Heart right ventricle (tissue), 16 donors: ENCODE results near the gene CEP68. TPM values are rescaled to one million over a fixed set of nuclear protein-coding genes. Genes with fewer than 3 reads are reported as not detected.

Experiments
- ATAC-seq, 8 donors: fragments of 200-7000 bp; cut with Tn5 transposase; one replicate each; pipeline ENCODE4 v1.9.1; 2020; ENCODE audit warnings: mild to moderate bottlenecking in 8 of 8, moderate library complexity in 8 of 8, moderate number of reproducible peaks in 1 of 8
- DNase-seq, 2 donors: peaks; one replicate each; pipeline ENCODE4 v3.0.0-alpha.2; 2020
- H3K27ac ChIP-seq, 10 donors: fragments of 200-600 bp; sonication (generic) in 2 of 10; one replicate each; pipeline versions ENCODE4 v1.5.0 to v1.8.0; 2020 to 2022; ENCODE audit warnings: mild to moderate bottlenecking in 3 of 10
- H3K27me3 ChIP-seq, 7 donors: fragments of 200-600 bp; one replicate each; pipeline ENCODE4 v1.8.0; 2021 to 2022; ENCODE audit warnings: mild to moderate bottlenecking in 2 of 7
- H3K36me3 ChIP-seq, 9 donors: fragments of 200-600 bp; sonication (generic) in 1 of 9; one replicate each; pipeline versions ENCODE4 v1.5.0 to v1.8.0; 2020 to 2022; ENCODE audit warnings: mild to moderate bottlenecking in 2 of 9
- H3K4me1 ChIP-seq, 9 donors: fragments of 200-600 bp; sonication (generic) in 1 of 9; one replicate each; pipeline versions ENCODE4 v1.5.0 to v1.8.0; 2020 to 2022; ENCODE audit warnings: mild to moderate bottlenecking in 4 of 9
- H3K4me3 ChIP-seq, 10 donors: fragments of 200-600 bp; sonication (generic) in 2 of 10; one replicate each; pipeline versions ENCODE4 v1.5.0 to v1.8.0; 2020 to 2022; ENCODE audit warnings: mild to moderate bottlenecking in 7 of 10, moderate library complexity in 2 of 10
- H3K9me3 ChIP-seq, 11 donors: fragments of 200-600 bp in 10 of 11; sonication (generic) in 2 of 11; one replicate each; pipeline versions ENCODE4 v1.5.0 to v1.8.0; 2013 to 2022; ENCODE audit warnings: mild to moderate bottlenecking in 2 of 11, control low read depth in 1 of 11, moderate library complexity in 1 of 11
- CTCF ChIP-seq, 9 donors: fragments of 200-600 bp; sonication (generic) in 2 of 9; IDR thresholded peaks; one replicate each; pipeline versions ENCODE4 v1.5.0 to v1.8.0; 2021 to 2022; ENCODE audit warnings: antibody characterized with exemption in 9 of 9, mild to moderate bottlenecking in 5 of 9, moderate library complexity in 1 of 9
- WGBS, 2 donors: extraction: QIAGEN DNeasy Blood & Tissue Kit; methylation state at CpG; one replicate each; pipeline ENCODE4 v1.1.7; 2013; ENCODE audit warnings: inconsistent platforms in 1 of 2; 5-methylcytosine and 5-hydroxymethylcytosine counted together
- intact Hi-C, 10 donors: fragments of 100-400 bp; cut with DNase I; formaldehyde crosslinking; loops; one replicate each; pipeline versions ENCODE4 v1.11.1 to v1.14.2; 2022
- polyA plus RNA-seq, 2 donors: library from polyadenylated mRNA; stranded (reverse); fragments of 200-250 nt; gene quantifications; one replicate each; pipeline ENCODE4 v1.2.3, GENCODE V29; 2013
- total RNA-seq, 10 donors: library from RNA; stranded (reverse); fragmentation: NEBNext Ultra II Directional in 3 of 10; extraction: Animal tissue kit (Norgen Biotek cat#: 25700) in 3 of 10; gene quantifications; one replicate each; pipeline versions ENCODE4 v1.2.1 to v1.2.4, GENCODE V29; 2021 to 2023
- donor health status: Arrhythmogenic right ventricular cardiomyopathy.
- donor health status: ischemic (EF 13 %, LVEDD 7.1; RV severe dilation, severe dysfunction).
- donor health status: healthy with polysubstance abuse.
- donor health status: DM: no; HTN: yes; CAD: no.
- donor health status: DM: no; HTN: no; CAD: no.
- donor health status: ischemic (EF 25% LVEDD 6.9; RV normal size, moderate dysfunction).
- donor health status: ischemic (EF 25% LVEDD 5.7; RV mildly dilated, moderate dysfunction).
- donor health status: healthy.
- donor health status: DM: yes; HTN: yes; CAD: no.
- donor health status: Ischemic cardiomyopathy.
- donor health status: ischemic (EF 35%, LVEDD 5.7; RV mildly dilated, moderate dysfunction).
- donor health status: nonischemic (EF 11% LVEDD 7.7; RV severe dilation, severe dysfunction).
- donor health status: DM: yes; HTN: yes; CAD: no.
- donor health status: PGD.
- donor health status: ischemic (EF 29% LVEDD 5.4; RV normal size, mild dysfunction).
- donor health status: nonischemic (EF 23%, LVEDD 6.1; RV moderate dilation, normal function).

The CEP68 gene
- total and polyA plus RNA-seq, 12 donors: 4.3 to 28.4 (median 19.9) TPM

- ATAC-seq: no peak
- H3K9me3 ChIP-seq: no peaks in the 10 kb centered on the region
- peak overlapping the region in 2 of 10 donors; percentile 19 to 56 for H3K27ac ChIP-seq
- H3K4me3 ChIP-seq: no peak overlapping the region
- no peak for TF ChIP-seq CTCF (IDR thresholded peaks at IDR 0.05)
- H3K27me3 ChIP-seq: no peaks in the 10 kb centered on the region
- no peak for DNase-seq
- H3K4me1 ChIP-seq: peaks cover 17 to 100% (median 86%) of the 10 kb centered on the region in 9 donors
- WGBS, 2 donors: 94 to 98% methylated on average over 8 of the region's 8 CpGs
- intact Hi-C loops: loop anchor here in 8 of 10 donors (5.0 to 10.0 kb wide), 6 partner anchors 63 to 513 kb away; no protein-coding TSS in a partner anchor
- H3K36me3 ChIP-seq: no peaks in the 10 kb centered on the region
Measured at GRCh38 chr2:65061910-65062339, 5.7 kb downstream of the CEP68 start.

- Histone ChIP-seq H3K27ac (peak overlapping the region in 5 of 10 donors; percentile 11 to 56 (median 15)), H3K36me3 (peaks cover 0 to 2% (median 0%) of the 10 kb centered on the region in 9 donors), H3K4me3 (no peak overlapping the region), H3K4me1 (peaks cover 20 to 100% (median 86%) of the 10 kb centered on the region in 9 donors), H3K9me3 (no peaks in the 10 kb centered on the region), H3K27me3 (no peaks in the 10 kb centered on the region)
- intact Hi-C loops: loop anchor here in 8 of 10 donors (5.0 to 10.0 kb wide), 6 partner anchors 62 to 512 kb away; no protein-coding TSS in a partner anchor
- DNase-seq: no peak
- no peak for TF ChIP-seq CTCF (IDR thresholded peaks at IDR 0.05)
- 47 to 68% methylated on average over 13 of the region's 13 CpGs for WGBS, 2 donors
- ATAC-seq: peak in 3 of 8 donors; percentile 8 to 20 (median 12)
Measured at GRCh38 chr2:65062843-65063825, 6.9 kb downstream of the CEP68 start.

GRCh38 chr2:65064728-65065552, 8.7 kb downstream of the CEP68 start:
- DNase-seq: peak; percentile 53 to 62
- WGBS, 2 donors: 36 to 42% methylated on average over 14 of the region's 14 CpGs
- no peaks in the 10 kb centered on the region for H3K27me3 ChIP-seq
- H3K4me3 ChIP-seq: peak overlapping the region in 2 of 10 donors; percentile 10 to 12
- H3K36me3 ChIP-seq: peaks cover 0 to 14% (median 4%) of the 10 kb centered on the region in 9 donors
- peaks cover 29 to 100% (median 82%) of the 10 kb centered on the region in 9 donors for H3K4me1 ChIP-seq
- intact Hi-C loops: loop anchor here (2.0 to 10.0 kb wide), 10 partner anchors 60 to 510 kb away; partner anchors contain the start of gene RAB1A (in 1 of the 10)
- TF ChIP-seq CTCF (IDR thresholded peaks at IDR 0.05): peak; percentile 44 to 79 (median 68)
- peak; percentile 62 to 81 (median 72) for ATAC-seq
- peak overlapping the region in 8 of 10 donors; percentile 5 to 86 (median 40) for H3K27ac ChIP-seq
- no peaks in the 10 kb centered on the region for H3K9me3 ChIP-seq
